Neural progenitor cell (in vitro differentiated cells): ENCODE data around the gene MISP3. TPM values are rescaled to one million over a fixed set of nuclear protein-coding genes. Genes with fewer than 3 reads are reported as not detected.
A peak's percentile ranks its signal among the peaks of the same experiment; 100 is the strongest.
"Not testable (repeated sequence)": the region's sequence is repeated elsewhere in the genome, so short reads cannot be mapped to it uniquely, and the experiment has no call there.

ENCODE experiments used
- DNase-seq: peaks from one replicate; pipeline ENCODE4 v3.0.0-alpha.2; 2016; ENCODE audit warnings: low spot score
- H2AFZ ChIP-seq: fragments of 200-600 bp; sonication (generic); replicated peaks from 2 replicates; pipeline ENCODE4 v1.6.1; 2016; ENCODE audit warnings: antibody characterized with exemption
- H3F3A ChIP-seq: fragments of 200-600 bp; sonication (generic); 2 replicates; pipeline ENCODE4 v1.6.1; 2016; ENCODE audit warnings: antibody characterized with exemption, low read depth
- H3K27ac ChIP-seq: fragments of 200-600 bp; sonication (generic); 2 replicates; pipeline ENCODE4 v1.5.1; 2016; ENCODE audit warnings: mild to moderate bottlenecking
- H3K27me3 ChIP-seq: fragments of 200-600 bp; sonication (generic); 2 replicates; pipeline ENCODE4 v1.6.1; 2016; ENCODE audit warnings: mild to moderate bottlenecking, moderate library complexity
- H3K36me3 ChIP-seq: fragments of 200-600 bp; sonication (generic); 2 replicates; pipeline ENCODE4 v1.5.1; 2016
- H3K4me1 ChIP-seq: fragments of 200-600 bp; sonication (generic); 2 replicates; pipeline ENCODE4 v1.6.1; 2016; ENCODE audit warnings: mixed run types
- H3K4me2 ChIP-seq: fragments of 200-600 bp; sonication (generic); 2 replicates; pipeline ENCODE4 v1.6.1; 2016
- H3K4me3 ChIP-seq: fragments of 200-600 bp; sonication (generic); 2 replicates; pipeline ENCODE4 v1.5.1; 2016
- H3K79me2 ChIP-seq: fragments of 200-600 bp; sonication (generic); 2 replicates; pipeline ENCODE4 v1.6.1; 2016; ENCODE audit warnings: low read depth
- H3K9ac ChIP-seq: fragments of 200-600 bp; sonication (generic); 2 replicates; pipeline ENCODE4 v1.6.1; 2016
- H3K9me3 ChIP-seq: fragments of 200-600 bp; sonication (generic); 2 replicates; pipeline ENCODE4 v1.5.1; 2016; ENCODE audit warnings: low read depth
- H4K20me1 ChIP-seq: fragments of 200-600 bp; sonication (generic); 2 replicates; pipeline ENCODE4 v1.6.1; 2016; ENCODE audit warnings: low read depth
- H3K27ac Mint-ChIP-seq: 3 replicates; pipeline ENCODE4 v1.8.0; 2021; ENCODE audit warnings: mixed read lengths
- H3K27me3 Mint-ChIP-seq: 2 replicates; pipeline ENCODE4 v1.8.0; 2022; ENCODE audit warnings: low read depth, mild to moderate bottlenecking, inconsistent platforms, moderate library complexity, mixed read lengths; ENCODE audit not compliant: insufficient read depth
- H3K36me3 Mint-ChIP-seq: 3 replicates; pipeline ENCODE4 v1.8.0; 2021; ENCODE audit warnings: mixed read lengths
- H3K4me1 Mint-ChIP-seq: 3 replicates; pipeline ENCODE4 v1.8.0; 2021; ENCODE audit warnings: mixed read lengths
- H3K4me3 Mint-ChIP-seq: 3 replicates; pipeline ENCODE4 v1.8.0; 2021; ENCODE audit warnings: mild to moderate bottlenecking, moderate library complexity, mixed read lengths
- H3K9me3 Mint-ChIP-seq: 3 replicates; pipeline ENCODE4 v1.8.0; 2020; ENCODE audit warnings: mixed read lengths
- EZH2 ChIP-seq: fragments of 200-600 bp; sonication (generic); IDR thresholded peaks from 2 replicates; pipeline ENCODE4 v1.6.1; 2017; ENCODE audit warnings: antibody characterized with exemption, mild to moderate bottlenecking, moderate library complexity
- EZH2phosphoT487 ChIP-seq: fragments of 200-600 bp; sonication (generic); IDR thresholded peaks from 2 replicates; pipeline ENCODE4 v1.6.1; 2017; ENCODE audit warnings: antibody characterized with exemption
- total RNA-seq: library from RNA; depleted of rRNA; stranded (reverse); fragments of >200 nt; gene quantifications from 2 replicates; pipeline ENCODE4 v1.2.3, GENCODE V29; 2015; ENCODE audit warnings: low replicate concordance
- TF ChIP-seq, protein P1 (sequence below): fragments of 200-600 bp; sonication (generic); IDR thresholded peaks from 2 replicates; pipeline ENCODE4 v1.5.1; 2017; ENCODE audit warnings: antibody characterized with exemption, mild to moderate bottlenecking

The MISP3 gene
- total RNA-seq, 1 donor from 2014 or later, result not detected

GRCh38 chr19:14048443-14049153 lies 24.0 kb upstream of the MISP3 start:
- no peaks in the 10 kb centered on the region for H3K4me1 Mint-ChIP-seq
- no peaks in the 10 kb centered on the region for H3K9me3 Mint-ChIP-seq
- DNase-seq, result peak; percentile 56
- H3K79me2 ChIP-seq, result no peaks in the 10 kb centered on the region
- no peak overlapping the region for H3K27ac Mint-ChIP-seq
- H3K4me2 ChIP-seq, result no peak overlapping the region
- H3K36me3 Mint-ChIP-seq, result no peaks in the 10 kb centered on the region
- H3K36me3 ChIP-seq, result no peaks in the 10 kb centered on the region
- no peaks in the 10 kb centered on the region for H3F3A ChIP-seq
- no peak overlapping the region for H2AFZ ChIP-seq
- no peak overlapping the region for H3K9ac ChIP-seq
- H3K9me3 ChIP-seq, result no peaks in the 10 kb centered on the region
- no peak overlapping the region for H3K4me3 ChIP-seq
- H3K27me3 Mint-ChIP-seq, result peaks cover 9% of the 10 kb centered on the region
- no peak overlapping the region for H3K4me3 Mint-ChIP-seq
- TF ChIP-seq, protein P1, sequence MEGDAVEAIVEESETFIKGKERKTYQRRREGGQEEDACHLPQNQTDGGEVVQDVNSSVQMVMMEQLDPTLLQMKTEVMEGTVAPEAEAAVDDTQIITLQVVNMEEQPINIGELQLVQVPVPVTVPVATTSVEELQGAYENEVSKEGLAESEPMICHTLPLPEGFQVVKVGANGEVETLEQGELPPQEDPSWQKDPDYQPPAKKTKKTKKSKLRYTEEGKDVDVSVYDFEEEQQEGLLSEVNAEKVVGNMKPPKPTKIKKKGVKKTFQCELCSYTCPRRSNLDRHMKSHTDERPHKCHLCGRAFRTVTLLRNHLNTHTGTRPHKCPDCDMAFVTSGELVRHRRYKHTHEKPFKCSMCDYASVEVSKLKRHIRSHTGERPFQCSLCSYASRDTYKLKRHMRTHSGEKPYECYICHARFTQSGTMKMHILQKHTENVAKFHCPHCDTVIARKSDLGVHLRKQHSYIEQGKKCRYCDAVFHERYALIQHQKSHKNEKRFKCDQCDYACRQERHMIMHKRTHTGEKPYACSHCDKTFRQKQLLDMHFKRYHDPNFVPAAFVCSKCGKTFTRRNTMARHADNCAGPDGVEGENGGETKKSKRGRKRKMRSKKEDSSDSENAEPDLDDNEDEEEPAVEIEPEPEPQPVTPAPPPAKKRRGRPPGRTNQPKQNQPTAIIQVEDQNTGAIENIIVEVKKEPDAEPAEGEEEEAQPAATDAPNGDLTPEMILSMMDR, result peak; percentile 73
- TF ChIP-seq EZH2, result no peak
- H3K27me3 ChIP-seq, result no peaks in the 10 kb centered on the region
- no peak overlapping the region for H3K27ac ChIP-seq
- no peaks in the 10 kb centered on the region for H4K20me1 ChIP-seq
- H3K4me1 ChIP-seq, result no peaks in the 10 kb centered on the region

DNA sequence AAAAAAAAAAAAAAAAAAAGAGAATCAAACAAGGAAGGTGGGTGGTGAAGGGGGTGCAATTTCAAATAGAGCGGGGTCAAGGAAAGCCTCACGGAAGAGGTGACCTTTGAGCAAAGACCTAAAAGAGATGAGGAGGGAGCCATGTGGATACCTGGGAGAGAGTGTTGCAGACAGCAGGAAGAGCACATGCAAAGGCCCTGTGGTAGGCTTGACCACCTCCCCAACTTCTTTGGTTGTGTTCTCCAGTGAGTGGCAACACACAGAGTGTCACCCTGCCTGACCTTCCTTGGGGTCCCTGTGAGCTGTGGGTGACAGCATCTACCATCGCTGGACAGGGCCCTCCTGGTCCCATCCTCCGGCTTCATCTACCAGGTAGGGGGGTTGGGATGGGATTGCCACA lies 22.1 kb upstream of the MISP3 start:
- Histone ChIP-seq H3F3A (no peaks in the 10 kb centered on the region), H4K20me1 (no peaks in the 10 kb centered on the region), H3K4me3 (no peak overlapping the region), H3K27ac (no peak overlapping the region), H3K9ac (no peak overlapping the region), H3K4me1 (no peaks in the 10 kb centered on the region), H2AFZ (no peak overlapping the region), H3K9me3 (no peaks in the 10 kb centered on the region), H3K27me3 (no peaks in the 10 kb centered on the region), H3K4me2 (no peak overlapping the region), H3K79me2 (no peaks in the 10 kb centered on the region), H3K36me3 (no peaks in the 10 kb centered on the region)
- Mint-ChIP-seq H3K4me1 (peaks cover 3% of the 10 kb centered on the region), H3K4me3 (no peak overlapping the region), H3K27me3 (peaks cover 16% of the 10 kb centered on the region), H3K9me3 (no peaks in the 10 kb centered on the region), H3K27ac (no peak overlapping the region), H3K36me3 (no peaks in the 10 kb centered on the region)
- no peak for TF ChIP-seq EZH2
- TF ChIP-seq, protein P1, result no peak
- no peak for DNase-seq

- peaks cover 18% of the 10 kb centered on the region for H3K27me3 Mint-ChIP-seq
- not testable (repeated sequence) for H3K4me1 ChIP-seq, H3K9me3 ChIP-seq, H2AFZ ChIP-seq, H3K36me3 ChIP-seq, H3K27ac ChIP-seq, H3K4me2 ChIP-seq, H3K4me3 ChIP-seq, DNase-seq, H3K4me1 Mint-ChIP-seq, H3K36me3 Mint-ChIP-seq, H3K9ac ChIP-seq, H3K4me3 Mint-ChIP-seq, H3F3A ChIP-seq, H3K27me3 ChIP-seq, H4K20me1 ChIP-seq, H3K27ac Mint-ChIP-seq, H3K9me3 Mint-ChIP-seq, H3K79me2 ChIP-seq
Observed at GRCh38 chr19:14050961-14051360, 21.6 kb upstream of the MISP3 start.

DNA sequence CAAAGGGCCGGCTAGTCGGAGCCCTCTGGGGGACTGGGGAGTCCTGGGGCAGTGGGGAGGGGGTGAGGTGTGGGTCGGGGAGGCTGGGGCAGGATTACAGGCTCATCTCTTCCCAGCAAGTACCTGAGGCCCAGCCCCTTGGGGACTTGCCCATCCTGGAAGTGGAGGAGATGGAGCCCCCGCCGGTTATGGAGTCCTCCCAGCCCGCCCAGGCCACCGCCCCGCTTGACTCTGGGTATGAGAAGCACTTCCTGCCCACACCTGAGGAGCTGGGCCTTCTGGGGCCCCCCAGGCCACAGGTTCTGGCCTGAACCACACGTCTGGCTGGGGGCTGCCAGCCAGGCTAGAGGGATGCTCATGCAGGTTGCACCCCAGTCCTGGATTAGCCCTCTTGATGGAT lies 20.6 kb upstream of the MISP3 start:
- H3K27ac Mint-ChIP-seq, result no peak overlapping the region
- H3K36me3 Mint-ChIP-seq, result no peaks in the 10 kb centered on the region
- H3K4me3 Mint-ChIP-seq, result no peak overlapping the region
- no peak overlapping the region for H2AFZ ChIP-seq
- H3K27me3 Mint-ChIP-seq, result peaks cover 18% of the 10 kb centered on the region
- no peaks in the 10 kb centered on the region for H3K9me3 Mint-ChIP-seq
- no peak overlapping the region for H3K4me2 ChIP-seq
- no peaks in the 10 kb centered on the region for H4K20me1 ChIP-seq
- no peaks in the 10 kb centered on the region for H3K4me1 ChIP-seq
- H3K36me3 ChIP-seq, result no peaks in the 10 kb centered on the region
- no peaks in the 10 kb centered on the region for H3K79me2 ChIP-seq
- no peak overlapping the region for H3K9ac ChIP-seq
- H3K27me3 ChIP-seq, result peaks cover 5% of the 10 kb centered on the region
- peaks cover 6% of the 10 kb centered on the region for H3K4me1 Mint-ChIP-seq
- H3K27ac ChIP-seq, result no peak overlapping the region
- peaks cover 9% of the 10 kb centered on the region for H3F3A ChIP-seq
- no peak overlapping the region for H3K4me3 ChIP-seq
- no peaks in the 10 kb centered on the region for H3K9me3 ChIP-seq
- no peak for TF ChIP-seq EZH2phosphoT487
- TF ChIP-seq, protein P1, result no peak
- TF ChIP-seq EZH2, result no peak
- DNase-seq, result no peak
